ENCODE results near the gene ENKD1.

ENKD1 gene

GRCh38 chr16:67662653-67663010 lies 3.9 kb downstream of the ENKD1 start:
- no peak for DNase-seq (ENCODE audit: low read depth)

DNA sequence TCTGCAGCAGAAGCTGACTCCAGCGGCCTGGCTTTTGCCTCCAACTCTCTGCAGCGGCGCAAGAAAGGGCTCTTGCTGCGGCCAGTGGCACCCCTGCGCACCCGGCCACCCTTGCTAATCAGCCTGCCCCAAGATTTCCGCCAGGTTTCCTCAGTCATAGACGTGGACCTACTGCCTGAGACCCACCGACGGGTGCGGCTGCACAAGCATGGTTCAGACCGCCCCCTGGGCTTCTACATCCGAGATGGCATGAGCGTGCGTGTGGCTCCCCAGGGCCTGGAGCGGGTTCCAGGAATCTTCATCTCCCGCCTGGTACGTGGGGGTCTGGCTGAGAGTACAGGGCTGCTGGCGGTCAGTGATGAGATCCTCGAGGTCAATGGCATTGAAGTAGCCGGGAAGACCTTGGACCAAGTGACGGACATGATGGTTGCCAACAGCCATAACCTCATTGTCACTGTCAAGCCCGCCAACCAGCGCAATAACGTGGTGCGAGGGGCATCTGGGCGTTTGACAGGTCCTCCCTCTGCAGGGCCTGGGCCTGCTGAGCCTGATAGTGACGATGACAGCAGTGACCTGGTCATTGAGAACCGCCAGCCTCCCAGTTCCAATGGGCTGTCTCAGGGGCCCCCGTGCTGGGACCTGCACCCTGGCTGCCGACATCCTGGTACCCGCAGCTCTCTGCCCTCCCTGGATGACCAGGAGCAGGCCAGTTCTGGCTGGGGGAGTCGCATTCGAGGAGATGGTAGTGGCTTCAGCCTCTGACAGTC lies 4.5 kb downstream of the ENKD1 start:
- no peak for DNase-seq (ENCODE audit: low read depth)

DNA sequence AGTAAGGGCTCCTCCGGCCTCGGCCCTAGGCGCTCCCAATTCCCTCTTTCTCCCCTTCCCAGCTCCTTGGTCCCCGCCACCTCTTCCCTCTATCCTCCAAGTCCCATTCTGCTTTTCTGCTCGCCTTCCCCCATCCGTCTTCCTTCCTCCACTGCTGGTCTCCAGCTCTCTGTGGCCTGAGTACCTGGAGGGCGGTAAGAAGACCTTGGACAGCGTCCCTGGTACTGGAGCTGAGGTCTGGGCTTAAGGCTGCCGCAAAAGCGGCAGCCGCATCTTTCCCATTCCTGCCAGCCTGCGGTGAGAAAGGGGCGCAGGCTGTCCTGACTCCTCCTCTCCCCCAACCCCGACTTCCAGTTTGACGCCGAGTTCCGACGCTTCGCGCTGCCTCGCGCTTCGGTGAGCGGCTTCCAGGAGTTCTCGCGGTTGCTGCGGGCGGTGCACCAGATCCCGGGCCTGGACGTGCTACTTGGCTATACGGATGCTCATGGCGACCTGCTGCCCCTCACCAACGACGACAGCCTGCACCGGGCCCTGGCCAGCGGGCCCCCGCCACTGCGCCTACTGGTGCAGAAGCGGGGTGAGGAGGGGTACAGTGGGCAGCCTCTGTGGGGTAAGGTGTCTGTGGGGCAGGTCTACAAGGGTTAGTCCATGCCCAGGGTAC lies 5.3 kb downstream of the ENKD1 start:
- no peak for DNase-seq (ENCODE audit: low read depth)

DNA sequence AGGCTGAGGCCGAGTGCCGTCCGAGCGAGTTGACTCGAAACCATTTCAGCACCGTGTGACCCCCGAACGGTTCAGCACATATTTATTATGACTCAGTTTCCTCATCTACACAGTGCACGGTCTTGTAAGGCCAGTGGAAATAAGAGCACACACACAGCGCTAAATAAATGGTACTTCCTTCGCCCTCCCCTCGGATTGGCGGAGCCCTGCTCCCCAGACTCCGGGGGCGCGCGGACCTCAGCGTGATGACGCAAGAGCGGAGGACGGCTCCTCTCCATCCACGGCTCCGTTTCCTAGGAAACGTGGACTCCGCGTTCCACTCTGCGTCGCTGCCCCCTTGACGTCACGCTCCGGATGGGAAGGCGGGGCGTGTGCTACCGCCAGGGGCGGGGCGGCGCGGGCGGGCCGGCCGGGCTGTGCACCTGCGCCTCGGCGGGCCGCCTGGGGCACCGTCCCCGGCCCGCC lies 6.0 kb downstream of the ENKD1 start, which contains the start of gene PARD6A:
Gene PARD6A, plus strand, starts transcription at position 397 of the 465 bp plus-strand sequence. CDS start 79 bp downstream, outside the sequence.
- DNase-seq (ENCODE audit: low read depth) = peak; percentile 61

DNA sequence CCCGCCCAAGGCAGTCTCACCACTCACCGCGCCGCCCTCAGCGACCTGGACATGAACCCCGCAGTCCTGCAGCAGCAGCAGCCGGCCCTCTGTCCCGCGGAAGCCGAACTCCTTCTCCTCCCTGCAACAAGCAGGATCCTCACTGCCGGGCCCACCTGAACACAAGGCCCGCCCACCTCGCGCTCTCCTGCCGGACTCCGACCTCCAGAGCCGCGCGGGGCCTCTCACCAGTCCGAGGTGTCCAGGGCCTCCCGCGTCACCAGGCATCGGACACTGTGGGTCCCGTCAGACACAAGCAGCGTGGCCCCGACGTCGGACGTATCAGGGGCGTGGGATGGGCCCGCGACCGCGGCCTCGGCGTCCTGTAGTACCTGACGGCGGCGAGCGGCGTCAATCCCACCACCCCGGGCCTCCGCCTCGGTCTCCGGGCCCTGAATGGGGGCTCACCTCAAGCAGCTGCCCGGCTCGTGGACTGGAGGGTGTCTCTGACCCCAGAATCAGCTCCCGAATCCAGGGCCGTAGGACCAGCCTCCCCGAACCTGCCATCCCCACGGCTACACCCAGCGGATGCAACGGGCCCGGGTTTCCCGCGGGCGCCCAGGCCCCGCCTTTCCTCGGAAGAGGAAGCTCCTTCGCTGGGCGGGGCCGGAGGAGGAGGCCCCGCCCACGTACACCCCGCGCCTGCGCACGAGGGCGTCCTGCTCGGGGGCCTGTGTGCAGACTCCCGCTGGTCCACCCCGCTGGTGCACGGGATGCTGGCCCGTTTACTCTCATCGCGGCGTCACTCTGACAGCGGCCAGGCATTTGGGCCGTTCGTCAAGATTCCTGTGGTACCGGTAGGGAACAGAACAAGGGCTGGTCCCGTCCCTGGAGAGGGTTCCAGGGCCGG lies 6.6 kb downstream of the ENKD1 start, which contains the start of gene ACD:
Gene ACD, minus strand, starts transcription at position 586 of the 889 bp plus-strand sequence. Its CDS starts 40 bp downstream, at position 546.
- peak; percentile 51 for DNase-seq (ENCODE audit: low read depth)

DNA sequence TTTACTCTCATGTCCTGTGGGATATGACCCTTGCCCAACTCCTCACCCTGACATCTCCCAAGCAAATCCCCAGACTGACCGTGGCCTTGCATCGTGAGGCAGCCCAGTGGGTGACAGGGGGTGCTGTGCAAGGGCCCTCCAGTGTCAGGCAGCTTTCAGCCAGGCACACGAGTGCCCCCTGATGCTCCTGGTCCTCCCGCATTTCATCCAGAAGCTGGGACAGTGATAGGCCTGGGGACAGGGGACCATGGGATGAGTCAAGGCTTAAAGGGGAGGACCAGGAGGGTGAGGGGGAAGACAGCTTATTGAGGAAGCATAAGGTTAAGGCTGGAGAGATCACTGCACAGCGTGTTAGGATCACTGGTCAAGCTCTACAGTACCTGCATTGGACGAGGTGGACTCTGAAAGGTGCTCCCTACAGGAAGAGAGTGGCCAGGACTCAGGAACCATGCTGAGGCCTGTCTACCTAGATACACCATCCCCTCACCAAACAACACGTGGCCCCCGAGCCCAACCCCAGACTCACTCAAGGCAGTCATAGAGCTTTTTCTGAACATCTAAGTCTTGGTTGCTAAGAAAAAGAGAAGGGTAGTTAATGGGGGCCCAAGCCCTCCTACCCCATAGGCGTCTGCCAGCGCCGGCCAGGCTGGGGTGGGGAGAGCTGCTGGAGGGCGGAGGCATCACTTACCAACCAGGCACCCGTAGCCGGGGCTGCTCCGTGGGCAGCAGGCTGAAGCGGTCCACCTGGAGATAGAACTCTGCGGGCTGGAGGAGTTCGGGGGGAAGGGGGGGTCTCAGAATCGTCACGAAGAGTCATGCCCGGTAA lies 7.5 kb downstream of the ENKD1 start:
- no peak for DNase-seq (ENCODE audit: low read depth)

GRCh38 chr16:67657751-67658518 lies 8.6 kb downstream of the ENKD1 start:
- DNase-seq (ENCODE audit: low read depth) = no peak

GRCh38 chr16:67657017-67657608 lies 9.4 kb downstream of the ENKD1 start:
- no peak for DNase-seq (ENCODE audit: low read depth)

DNA sequence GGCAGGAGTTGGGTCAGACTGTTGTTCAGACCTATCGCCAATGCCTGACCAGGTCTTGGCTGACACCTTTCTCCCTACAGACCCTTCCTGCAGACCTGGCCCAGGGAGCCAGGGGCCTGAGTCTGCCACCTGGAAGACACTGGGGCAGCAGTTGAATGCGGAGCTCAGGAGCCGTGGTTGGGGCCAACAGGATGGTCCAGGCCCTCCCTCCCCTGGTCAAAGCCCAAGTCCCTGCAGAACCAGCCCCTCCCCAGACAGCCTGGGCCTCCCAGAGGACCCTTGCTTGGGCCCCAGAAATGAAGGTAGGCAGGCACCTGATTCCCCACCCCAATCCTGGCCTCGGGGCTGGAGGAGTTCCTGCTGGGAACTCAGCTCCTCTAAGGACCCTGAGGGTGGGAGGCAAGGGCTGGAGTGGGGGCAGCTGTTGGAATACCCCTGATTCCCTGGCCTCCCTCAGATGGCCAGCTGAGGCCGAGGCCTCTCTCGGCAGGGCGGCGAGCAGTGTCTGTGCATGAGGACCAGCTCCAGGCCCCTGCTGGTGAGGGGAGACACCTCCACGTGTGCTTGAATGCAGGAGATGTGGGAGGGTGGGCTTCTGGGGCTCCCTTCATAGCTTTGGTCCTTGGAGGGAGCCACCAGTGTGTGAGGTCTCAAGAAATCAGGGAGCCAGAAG lies 10.1 kb downstream of the ENKD1 start:
- DNase-seq (ENCODE audit: low read depth) = no peak

GRCh38 chr16:67655363-67655762 lies 11.2 kb downstream of the ENKD1 start:
- no peak for DNase-seq (ENCODE audit: low read depth)

DNA sequence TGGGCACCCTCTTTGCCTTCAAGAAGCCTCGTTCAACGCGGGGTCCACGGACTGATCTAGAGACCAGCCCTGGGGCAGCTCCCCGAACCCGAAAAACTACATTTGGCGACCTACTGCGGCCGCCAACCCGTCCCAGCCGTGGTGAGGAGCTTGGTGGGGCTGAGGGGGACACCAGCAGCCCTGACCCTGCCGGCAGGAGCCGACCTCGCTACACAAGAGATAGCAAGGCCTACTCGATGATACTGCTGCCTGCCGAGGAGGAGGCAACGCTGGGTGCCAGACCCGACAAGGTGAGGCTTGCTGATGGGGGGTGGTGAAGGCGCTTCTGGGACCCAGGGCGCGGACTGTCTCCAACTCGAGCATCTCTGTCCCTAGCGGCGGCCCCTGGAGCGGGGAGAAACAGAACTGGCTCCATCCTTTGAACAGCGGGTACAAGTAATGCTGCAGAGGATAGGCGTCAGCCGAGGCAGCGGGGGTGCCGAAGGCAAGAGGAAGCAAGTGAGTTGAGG lies 12.1 kb downstream of the ENKD1 start:
- DNase-seq (ENCODE audit: low read depth) = no peak

GRCh38 chr16:67653789-67654402 lies 12.7 kb downstream of the ENKD1 start:
- DNase-seq (ENCODE audit: low read depth) = no peak

DNA sequence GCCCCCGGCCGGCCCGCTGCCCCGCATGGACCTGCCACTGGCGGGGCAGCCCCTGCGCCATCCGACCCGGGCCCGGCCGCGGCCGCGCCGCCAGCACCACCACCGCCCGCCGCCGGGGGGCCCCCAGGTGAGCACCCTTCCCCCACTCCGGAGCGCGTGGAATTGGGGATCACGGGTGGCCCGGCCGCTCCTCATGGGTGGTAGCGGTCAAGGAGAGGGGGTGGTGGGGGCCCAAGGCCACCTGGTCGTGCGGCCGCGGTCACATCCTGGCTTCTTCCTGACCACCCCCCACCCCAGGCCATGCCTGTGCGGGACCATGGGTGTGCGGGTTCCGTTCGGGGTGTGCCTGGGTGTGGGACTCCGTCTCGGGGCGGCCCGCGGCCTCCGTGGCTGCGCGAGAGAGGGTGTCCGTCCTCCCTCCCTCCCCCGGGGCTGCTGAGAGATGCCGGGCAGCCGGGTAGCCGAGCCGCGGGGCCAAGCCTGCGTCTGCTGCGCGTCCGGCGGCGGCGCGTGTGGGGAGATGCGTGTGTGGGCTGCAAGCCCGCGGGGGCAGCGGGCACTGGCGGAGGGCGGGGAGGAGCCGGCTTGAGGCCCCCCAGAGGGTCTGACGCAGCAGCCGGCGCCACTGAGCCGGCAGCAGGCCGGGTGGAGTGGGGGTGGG lies 13.3 kb downstream of the ENKD1 start:
- DNase-seq (ENCODE audit: low read depth) = no peak

GRCh38 chr16:67652578-67653127 lies 13.9 kb downstream of the ENKD1 start:
- no peak for DNase-seq (ENCODE audit: low read depth)

DNA sequence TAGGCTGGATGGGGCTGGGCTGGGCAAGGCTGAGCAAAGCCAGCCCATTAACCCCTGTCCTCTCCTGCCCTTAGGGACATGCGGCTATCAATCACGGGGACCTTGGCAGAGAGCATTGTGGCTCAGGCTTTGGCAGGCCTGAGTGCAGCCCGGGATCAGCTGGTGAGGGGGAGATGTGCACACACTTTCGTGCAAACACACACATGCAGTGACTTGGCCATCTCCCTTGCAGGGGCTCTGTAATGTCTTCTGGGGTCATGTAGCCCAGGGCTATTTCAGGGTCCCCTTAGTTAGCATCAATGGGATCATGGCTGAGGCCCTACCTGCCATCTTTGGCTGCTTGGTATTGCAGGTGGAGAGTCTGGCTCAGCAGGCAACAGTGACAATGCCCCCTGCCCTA lies 14.7 kb downstream of the ENKD1 start:
- no peak for DNase-seq (ENCODE audit: low read depth)

DNA sequence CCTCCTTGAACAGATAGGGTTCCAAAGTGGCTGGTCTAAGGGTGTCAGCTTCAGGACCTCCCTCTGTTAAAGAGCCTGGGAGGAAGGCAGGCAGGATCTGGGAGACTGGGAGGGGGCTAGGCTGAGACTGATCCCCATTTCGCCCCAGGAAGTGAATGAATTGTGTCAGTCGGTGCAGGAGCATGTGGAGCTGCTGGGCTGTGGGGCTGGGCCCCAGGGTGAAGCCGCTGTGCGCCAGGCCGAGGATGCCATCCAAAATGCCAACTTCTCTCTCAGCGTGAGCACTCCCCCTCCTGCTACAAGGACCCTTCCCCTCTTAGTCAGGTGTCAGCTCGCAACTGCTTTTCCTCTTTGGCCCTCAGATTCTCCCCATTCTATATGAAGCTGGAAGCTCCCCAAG lies 15.5 kb downstream of the ENKD1 start:
- no peak for DNase-seq (ENCODE audit: low read depth)

GRCh38 chr16:67650023-67650422 lies 16.5 kb downstream of the ENKD1 start:
- no peak for DNase-seq (ENCODE audit: low read depth)

DNA sequence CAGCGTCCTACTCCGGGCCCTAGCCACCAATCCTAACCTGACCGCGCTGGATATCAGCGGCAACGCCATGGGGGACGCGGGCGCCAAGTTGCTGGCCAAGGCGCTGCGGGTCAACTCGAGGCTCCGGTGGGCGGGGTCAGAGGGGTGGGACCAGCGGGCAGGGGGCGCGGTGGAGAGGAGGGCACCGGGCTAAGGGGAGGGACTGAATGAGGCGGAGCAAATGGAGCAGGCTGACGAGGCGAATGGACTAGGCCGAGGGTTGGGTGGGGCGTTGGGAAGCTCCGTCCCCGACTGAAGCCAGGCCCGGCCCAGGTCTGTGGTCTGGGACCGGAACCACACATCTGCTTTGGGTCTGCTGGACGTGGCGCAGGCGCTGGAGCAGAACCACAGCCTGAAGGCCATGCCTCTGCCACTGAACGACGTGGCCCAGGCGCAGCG lies 17.0 kb downstream of the ENKD1 start:
- DNase-seq (ENCODE audit: low read depth) = no peak
